Measurements from ENCODE around the gene COL6A5.

DNA sequence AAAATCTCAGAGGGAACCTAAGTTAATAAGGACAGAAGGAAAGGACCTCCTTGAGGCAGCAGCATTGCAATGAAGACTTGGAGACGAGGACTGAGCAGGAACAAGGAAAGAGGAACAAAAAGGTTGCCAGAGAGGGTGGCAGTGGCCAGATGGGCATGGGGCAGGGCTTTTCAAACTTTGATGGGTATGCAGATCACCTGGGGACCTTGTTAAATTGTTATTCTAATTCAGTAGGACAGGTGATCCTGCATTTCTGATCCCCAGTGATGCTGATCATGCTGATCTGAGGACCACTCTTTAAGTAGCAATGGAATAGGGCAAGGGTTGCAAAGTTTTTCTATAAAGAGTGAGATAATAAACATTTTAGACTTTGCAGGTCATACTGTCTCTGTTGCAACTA is 182.6 kb downstream of the COL6A5 start:
- TF ChIP-seq, protein P1, sequence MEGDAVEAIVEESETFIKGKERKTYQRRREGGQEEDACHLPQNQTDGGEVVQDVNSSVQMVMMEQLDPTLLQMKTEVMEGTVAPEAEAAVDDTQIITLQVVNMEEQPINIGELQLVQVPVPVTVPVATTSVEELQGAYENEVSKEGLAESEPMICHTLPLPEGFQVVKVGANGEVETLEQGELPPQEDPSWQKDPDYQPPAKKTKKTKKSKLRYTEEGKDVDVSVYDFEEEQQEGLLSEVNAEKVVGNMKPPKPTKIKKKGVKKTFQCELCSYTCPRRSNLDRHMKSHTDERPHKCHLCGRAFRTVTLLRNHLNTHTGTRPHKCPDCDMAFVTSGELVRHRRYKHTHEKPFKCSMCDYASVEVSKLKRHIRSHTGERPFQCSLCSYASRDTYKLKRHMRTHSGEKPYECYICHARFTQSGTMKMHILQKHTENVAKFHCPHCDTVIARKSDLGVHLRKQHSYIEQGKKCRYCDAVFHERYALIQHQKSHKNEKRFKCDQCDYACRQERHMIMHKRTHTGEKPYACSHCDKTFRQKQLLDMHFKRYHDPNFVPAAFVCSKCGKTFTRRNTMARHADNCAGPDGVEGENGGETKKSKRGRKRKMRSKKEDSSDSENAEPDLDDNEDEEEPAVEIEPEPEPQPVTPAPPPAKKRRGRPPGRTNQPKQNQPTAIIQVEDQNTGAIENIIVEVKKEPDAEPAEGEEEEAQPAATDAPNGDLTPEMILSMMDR (IDR thresholded peaks at IDR 0.05 in 8 of 11, conservative IDR thresholded peaks at IDR 0.05 in 3 of 11): no peak
- TF ChIP-seq POLR2A (IDR thresholded peaks at IDR 0.05): no peak

Measured in spleen (tissue), 7 donors.